Lower lobe of right lung (tissue), 2 donors: ENCODE data around the gene SLC66A2. TPM values are rescaled to one million over a fixed set of nuclear protein-coding genes. Genes with fewer than 3 reads are reported as not detected.

Experiments
- ATAC-seq, 2 donors: fragments of 200-7000 bp; cut with Tn5 transposase; one replicate each; pipeline ENCODE4 v1.9.1; 2020 to 2022; ENCODE audit warnings: mild to moderate bottlenecking in 2 of 2, moderate library complexity in 2 of 2
- DNase-seq: peaks from one replicate; pipeline ENCODE4 v3.0.0-alpha.2; 2020
- H3K27ac ChIP-seq: fragments of 200-600 bp; one replicate; pipeline ENCODE4 v1.8.0; 2022
- H3K27me3 ChIP-seq: fragments of 200-600 bp; one replicate; pipeline ENCODE4 v1.8.0; 2022; ENCODE audit warnings: low read depth
- H3K36me3 ChIP-seq: fragments of 200-600 bp; one replicate; pipeline ENCODE4 v1.8.0; 2022; ENCODE audit warnings: mild to moderate bottlenecking
- H3K4me1 ChIP-seq: fragments of 200-600 bp; one replicate; pipeline ENCODE4 v1.8.0; 2022
- H3K4me3 ChIP-seq: fragments of 200-600 bp; one replicate; pipeline ENCODE4 v1.8.0; 2022; ENCODE audit warnings: mild to moderate bottlenecking
- H3K9me3 ChIP-seq: fragments of 200-600 bp; one replicate; pipeline ENCODE4 v1.8.0; 2022
- CTCF ChIP-seq: fragments of 200-600 bp; IDR thresholded peaks from one replicate; pipeline ENCODE4 v1.8.0; 2022; ENCODE audit warnings: antibody characterized with exemption, mild to moderate bottlenecking
- intact Hi-C: fragments of 100-400 bp; cut with DNase I; formaldehyde crosslinking; loops from one replicate; pipeline ENCODE4 v1.11.0; 2022
- total RNA-seq: library from RNA; stranded (reverse); fragmentation: NEBNext Ultra II Directional; extraction: Animal tissue kit (Norgen Biotek cat#: 25700); gene quantifications from one replicate; pipeline ENCODE4 v1.2.1, GENCODE V29; 2021
- donor health status: DM: no; HTN: yes; CAD: no; lungs with severe emphysema.

Gene SLC66A2
- total RNA-seq, 1 donor from 2014 or later, result 54.2 TPM

GRCh38 chr18:79953971-79954651 is 2.7 kb upstream of the SLC66A2 start:
- intact Hi-C loops, result no loop called here
- no peak for TF ChIP-seq CTCF
- ATAC-seq (peak; percentile 65 to 70), DNase-seq (peak; percentile 77)
- Histone ChIP-seq H3K9me3 (no peaks in the 10 kb centered on the region), H3K4me1 (peaks cover 27% of the 10 kb centered on the region), H3K36me3 (peaks cover under 1% of the 10 kb centered on the region), H3K4me3 (no peak overlapping the region), H3K27me3 (no peaks in the 10 kb centered on the region), H3K27ac (peak overlapping the region; percentile 65)

GRCh38 chr18:79952996-79953559 is 1.6 kb upstream of the SLC66A2 start:
- peak overlapping the region; percentile 43 for H3K27ac ChIP-seq
- H3K4me1 ChIP-seq, result peaks cover 37% of the 10 kb centered on the region
- peaks cover 3% of the 10 kb centered on the region for H3K36me3 ChIP-seq
- DNase-seq (peak; percentile 36), ATAC-seq (no peak)
- TF ChIP-seq CTCF, result no peak
- no peaks in the 10 kb centered on the region for H3K27me3 ChIP-seq
- H3K9me3 ChIP-seq, result no peaks in the 10 kb centered on the region
- intact Hi-C loops, result no loop called here
- H3K4me3 ChIP-seq, result no peak overlapping the region

GRCh38 chr18:79952456-79952995 is 1.1 kb upstream of the SLC66A2 start:
- Histone ChIP-seq H3K4me1 (peaks cover 43% of the 10 kb centered on the region), H3K27ac (peak overlapping the region; percentile 84), H3K27me3 (no peaks in the 10 kb centered on the region), H3K9me3 (no peaks in the 10 kb centered on the region), H3K36me3 (peaks cover 3% of the 10 kb centered on the region), H3K4me3 (peak overlapping the region; percentile 89)
- ATAC-seq, result no peak
- TF ChIP-seq CTCF, result no peak
- intact Hi-C loops, result no loop called here
- peak; percentile 48 for DNase-seq

GRCh38 chr18:79950515-79951341 is 725 bp downstream of the SLC66A2 start:
- Histone ChIP-seq H3K27ac (peak overlapping the region; percentile 84), H3K27me3 (no peaks in the 10 kb centered on the region), H3K36me3 (peaks cover 13% of the 10 kb centered on the region), H3K9me3 (no peaks in the 10 kb centered on the region), H3K4me1 (peaks cover 59% of the 10 kb centered on the region), H3K4me3 (peak overlapping the region; percentile 89)
- no peak for TF ChIP-seq CTCF
- DNase-seq (peak; percentile 74), ATAC-seq (peak; percentile 49 to 52)
- intact Hi-C loops, result no loop called here

GRCh38 chr18:79949697-79950487 is 1.6 kb downstream of the SLC66A2 start:
- peak overlapping the region; percentile 89 for H3K4me3 ChIP-seq
- intact Hi-C loops, result no loop called here
- H3K4me1 ChIP-seq, result peaks cover 60% of the 10 kb centered on the region
- ATAC-seq (no peak), DNase-seq (peak; percentile 85)
- no peaks in the 10 kb centered on the region for H3K9me3 ChIP-seq
- TF ChIP-seq CTCF, result no peak
- no peaks in the 10 kb centered on the region for H3K27me3 ChIP-seq
- peak overlapping the region; percentile 84 for H3K27ac ChIP-seq
- peaks cover 13% of the 10 kb centered on the region for H3K36me3 ChIP-seq
